K562 (cell line): ENCODE measurements around the gene RPL35. TPM values are rescaled to one million over a fixed set of nuclear protein-coding genes. Genes with fewer than 3 reads are reported as not detected.

ENCODE experiments used
- CXXC5 ChIP-seq: fragments of 250-450 bp; sonication (Bioruptor Pico); IDR thresholded peaks from 2 replicates; pipeline ENCODE4 v1.8.0; 2022; ENCODE audit warnings: inconsistent platforms, mild to moderate bottlenecking, moderate library complexity
- DPF2 ChIP-seq: fragments of 450-650 bp; IDR thresholded peaks from 2 replicates; pipeline ENCODE4 v1.6.1; 2016
- FOXM1 ChIP-seq, 2 experiments: fragments of 450-650 bp in 1 of 2; sonication (generic) in 1 of 2; formaldehyde crosslinking in 1 of 2; IDR thresholded peaks; 2 replicates each; pipeline versions ENCODE4 v1.6.1 to v1.9.0; 2017 to 2022; ENCODE audit warnings: low read depth in 2 of 2, mild to moderate bottlenecking in 2 of 2, missing genetic modification reagents in 1 of 2, moderate library complexity in 1 of 2
- MGA ChIP-seq: fragments of 450-650 bp; IDR thresholded peaks from 2 replicates; pipeline ENCODE4 v1.6.1; 2016; ENCODE audit warnings: mild to moderate bottlenecking, moderate library complexity
- PRDM10 ChIP-seq: fragments of 450-650 bp; IDR thresholded peaks from 2 replicates; pipeline ENCODE4 v1.6.1; 2018; ENCODE audit not compliant: partially characterized antibody
- TRIM24 ChIP-seq, 2 experiments: fragments of 450-650 bp; IDR thresholded peaks; 2 replicates each; pipeline ENCODE4 v1.6.1; 2016
- ZFX ChIP-seq: sonication (generic); formaldehyde crosslinking; IDR thresholded peaks from 2 replicates; pipeline ENCODE4 v1.8.0; 2022; ENCODE audit warnings: mild to moderate bottlenecking, missing genetic modification reagents, moderate library complexity
- polyA plus RNA-seq, 8 experiments: library from polyadenylated mRNA; depleted of rRNA in 4 of 8; stranded (reverse) in 5 of 8; unstranded in 3 of 8; fragments of >200 nt; fragmentation: Nextera tagmentation in 2 of 8; fragmentation: Illumina TruSeq in 1 of 8; extraction: Ambion mirVana in 2 of 8; extraction: Trizol in 1 of 8; gene quantifications; 2 replicates each; pipeline versions ENCODE4 v1.2.1 to v1.2.3, GENCODE V29; 2011 to 2014; ENCODE audit warnings: inconsistent platforms in 1 of 8, missing spikeins in 1 of 8
- total RNA-seq, 7 experiments: library from RNA; depleted of rRNA in 6 of 7; stranded (reverse); fragments of >200 nt in 6 of 7; fragmentation: Illumina TruSeq in 2 of 7; extraction: Trizol in 2 of 7; gene quantifications; 2 replicates each; pipeline versions ENCODE4 v1.2.1 to v1.2.3, GENCODE V29; 2011 to 2021; ENCODE audit warnings: low replicate concordance in 1 of 7

Gene RPL35
- total and polyA plus RNA-seq, 9 of the 15 experiments (the other 6 are each of a cell fraction or from before 2014, with no cell fraction given), result 1,755 to 5,101 (median 3,405) TPM

GRCh38 chr9:124899845-124900244 is 38.1 kb upstream of the RPL35 start (continued):
- TF ChIP-seq PRDM10 (no peak), MGA (peak; percentile 88), TRIM24 (IDR thresholded peaks at IDR 0.05) (0 out of 4 replicates have a peak, but pooled peaks of 1 of the 2 experiments have one; percentile 26), ZFX (CRISPR knock-in tag) (peak; percentile 67), DPF2 (peak; percentile 63; the same call in 1 of the 2 replicates), FOXM1 (IDR thresholded peaks at IDR 0.05; ENCODE audit: low read depth) (no peak), FOXM1 (CRISPR knock-in tag; IDR thresholded peaks at IDR 0.05; ENCODE audit: low read depth) (no peak), CXXC5 (CRISPR knock-in tag) (peak; percentile 73)
